Thoracic aorta (tissue), 2 donors: ENCODE data around the gene FCRL5. TPM values are rescaled to one million over a fixed set of nuclear protein-coding genes. Genes with fewer than 3 reads are reported as not detected.

Experiments used
- ATAC-seq: fragments of 150-250 bp; one replicate; pipeline ENCODE4 v1.8.0; 2017; ENCODE audit warnings: low read depth; ENCODE audit not compliant: insufficient number of reproducible peaks, low FRiP score
- DNase-seq: peaks from one replicate; pipeline ENCODE4 v3.0.0-alpha.2; 2020; ENCODE audit warnings: low spot score
- H3K27ac ChIP-seq, 2 donors: fragments of 200-600 bp; sonication (generic); 1 replicate in 1 of 2; 2 replicates in 1 of 2; pipeline ENCODE4 v1.5.1; 2016; ENCODE audit warnings: mild to moderate bottlenecking in 2 of 2, moderate library complexity in 2 of 2
- H3K27me3 ChIP-seq: fragments of 200-600 bp; sonication (generic); replicated peaks from 2 replicates; pipeline ENCODE4 v1.6.0; 2016; ENCODE audit warnings: mild to moderate bottlenecking; ENCODE audit not compliant: insufficient read depth
- H3K36me3 ChIP-seq: fragments of 200-600 bp; sonication (generic); one replicate; pipeline ENCODE4 v1.5.1; 2016
- H3K4me1 ChIP-seq, 2 donors: fragments of 200-600 bp; sonication (generic); 1 replicate in 1 of 2; 2 replicates in 1 of 2; pipeline versions ENCODE4 v1.5.1 to v1.6.0; 2016; ENCODE audit warnings: low read depth in 2 of 2, mild to moderate bottlenecking in 1 of 2; ENCODE audit not compliant: control insufficient read depth in 1 of 2
- H3K4me3 ChIP-seq: fragments of 200-600 bp; sonication (generic); 2 replicates; pipeline ENCODE4 v1.5.1; 2016; ENCODE audit warnings: mild to moderate bottlenecking
- H3K9me3 ChIP-seq: fragments of 200-600 bp; sonication (generic); 2 replicates; pipeline ENCODE4 v1.5.1; 2016
- CTCF ChIP-seq: fragments of 200-600 bp; sonication (generic); IDR thresholded peaks from one replicate; pipeline ENCODE4 v1.5.1; 2019; ENCODE audit warnings: antibody characterized with exemption
- total RNA-seq, 2 donors: library from RNA; depleted of rRNA; stranded (reverse); fragments of >200 nt; gene quantifications; one replicate each; pipeline versions ENCODE4 v1.1.0 to v1.2.3, GENCODE V29; 2016

FCRL5 gene
- total RNA-seq, 2 donors from 2014 or later: 0.21 to 0.54 TPM

- Histone ChIP-seq H3K9me3 (no peaks in the 10 kb centered on the region), H3K4me1 (no peaks in the 10 kb centered on the region), H3K36me3 (no peaks in the 10 kb centered on the region), H3K27me3 (no peaks in the 10 kb centered on the region), H3K4me3 (no peak overlapping the region), H3K27ac (no peak overlapping the region)
- no peak for TF ChIP-seq CTCF
- no peak for DNase-seq
- ATAC-seq: no peak
Measured at GRCh38 chr1:157483635-157484034, 68.7 kb downstream of the FCRL5 start.

GRCh38 chr1:157482717-157483116, 69.6 kb downstream of the FCRL5 start:
- Histone ChIP-seq H3K36me3 (no peaks in the 10 kb centered on the region), H3K27me3 (no peaks in the 10 kb centered on the region), H3K4me1 (no peaks in the 10 kb centered on the region), H3K9me3 (peaks cover 4% of the 10 kb centered on the region), H3K27ac (no peak overlapping the region), H3K4me3 (no peak overlapping the region)
- DNase-seq (no peak), ATAC-seq (no peak)
- no peak for TF ChIP-seq CTCF

GRCh38 chr1:157482174-157482573, 70.1 kb downstream of the FCRL5 start:
- no peak for TF ChIP-seq CTCF
- no peaks in the 10 kb centered on the region for H3K36me3 ChIP-seq
- DNase-seq (no peak), ATAC-seq (no peak)
- peaks cover 6% of the 10 kb centered on the region for H3K9me3 ChIP-seq
- H3K27me3 ChIP-seq: no peaks in the 10 kb centered on the region
- no peak overlapping the region for H3K4me3 ChIP-seq
- H3K4me1 ChIP-seq: no peaks in the 10 kb centered on the region
- H3K27ac ChIP-seq: no peak overlapping the region

- TF ChIP-seq CTCF: no peak
- H3K27me3 ChIP-seq: no peaks in the 10 kb centered on the region
- H3K4me1 ChIP-seq: no peaks in the 10 kb centered on the region
- no peak for ATAC-seq
- H3K36me3 ChIP-seq: no peaks in the 10 kb centered on the region
- peaks cover 15% of the 10 kb centered on the region for H3K9me3 ChIP-seq
- no peak overlapping the region for H3K4me3 ChIP-seq
- H3K27ac ChIP-seq: no peak overlapping the region
- no peak for DNase-seq
Measured at GRCh38 chr1:157478030-157478429, 74.3 kb downstream of the FCRL5 start.

GRCh38 chr1:157477419-157477818, 74.9 kb downstream of the FCRL5 start:
- Histone ChIP-seq H3K4me3 (no peak overlapping the region), H3K9me3 (peaks cover 15% of the 10 kb centered on the region), H3K27me3 (no peaks in the 10 kb centered on the region), H3K4me1 (no peaks in the 10 kb centered on the region), H3K27ac (no peak overlapping the region), H3K36me3 (no peaks in the 10 kb centered on the region)
- ATAC-seq (no peak), DNase-seq (no peak)
- no peak for TF ChIP-seq CTCF
